Superior temporal gyrus (tissue), 1 donor: ENCODE results near the gene CPHXL2.

Source experiments
- DNase-seq: peaks from one replicate; pipeline ENCODE4 v3.0.0-alpha.2; 2016; ENCODE audit errors: extremely low spot score

CPHXL2 gene

DNA sequence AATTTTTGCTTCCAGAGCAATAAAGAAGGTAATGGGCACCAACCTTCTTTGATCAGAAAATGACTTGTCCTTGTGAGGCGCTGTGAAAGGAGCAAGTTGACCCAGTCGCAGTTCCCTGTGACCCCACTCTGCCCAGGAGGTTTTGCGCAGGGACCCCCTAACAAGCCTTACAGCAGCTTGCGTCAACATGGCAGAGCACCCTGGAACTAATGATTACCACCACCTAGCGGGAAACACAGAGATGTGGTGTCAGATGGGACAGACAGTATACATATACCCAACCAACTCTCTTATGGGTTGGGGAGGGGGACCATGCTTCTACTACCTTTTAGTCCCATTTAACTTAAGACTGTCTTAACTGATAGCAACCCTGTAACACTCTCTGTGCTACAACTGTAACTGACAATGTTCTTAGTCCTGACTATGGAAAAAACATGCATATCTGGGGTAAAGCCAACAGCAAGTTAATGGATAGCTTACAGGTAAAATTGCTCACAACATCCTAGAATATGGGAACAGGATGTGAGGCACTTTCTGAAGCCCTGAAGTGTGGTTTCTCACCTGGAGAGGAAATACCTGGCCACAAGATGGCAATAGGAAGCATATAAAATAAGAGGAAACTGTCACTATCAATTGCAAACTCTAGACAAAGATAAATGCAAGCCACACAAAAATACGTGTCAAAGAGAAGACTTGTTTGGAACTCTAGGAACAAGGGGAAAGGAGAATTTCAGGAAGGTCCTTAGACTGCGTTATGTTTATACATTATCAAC is 32.4 kb downstream of the CPHXL2 start:
- no peak for DNase-seq

DNA sequence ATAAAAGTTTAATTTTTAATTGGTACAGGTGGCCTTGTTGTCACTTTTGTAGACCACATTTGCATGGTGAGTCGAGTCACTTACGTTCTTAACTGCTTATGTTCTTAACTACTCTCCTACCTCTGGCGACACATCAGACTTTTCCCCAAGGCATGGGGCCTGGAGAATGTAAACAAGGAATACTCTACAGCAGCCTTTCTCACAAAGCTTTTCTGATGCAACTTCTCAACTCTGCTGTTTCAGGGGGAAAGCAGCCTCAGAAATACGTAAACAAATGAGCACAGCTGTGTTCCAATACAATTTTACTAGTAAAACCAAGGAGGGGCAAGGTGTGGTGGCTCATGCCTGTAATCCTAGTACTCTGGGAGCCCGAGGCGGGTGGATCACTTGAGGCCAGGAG is 36.2 kb downstream of the CPHXL2 start:
- no peak for DNase-seq

DNA sequence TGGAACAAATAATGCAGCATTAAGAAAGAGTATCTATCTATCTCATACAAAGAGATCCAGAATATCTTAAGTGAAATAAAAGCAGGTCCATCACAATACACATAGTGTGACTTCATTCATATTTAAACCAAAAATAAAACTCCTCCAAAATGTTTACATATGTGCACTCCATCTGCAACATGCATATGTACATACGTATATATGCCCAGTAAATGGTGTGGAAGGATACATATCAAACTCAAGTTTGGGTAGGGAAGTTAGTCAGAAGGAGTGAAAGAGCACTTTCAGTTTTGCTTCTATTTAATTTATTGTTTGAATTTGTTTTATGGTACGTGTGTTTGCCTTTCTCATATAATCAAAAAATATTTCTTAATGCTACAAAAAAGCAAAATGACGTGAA is 41.8 kb downstream of the CPHXL2 start:
- no peak for DNase-seq

GRCh38 chr16:75632857-75633256 is 44.0 kb downstream of the CPHXL2 start:
- DNase-seq: no peak

DNA sequence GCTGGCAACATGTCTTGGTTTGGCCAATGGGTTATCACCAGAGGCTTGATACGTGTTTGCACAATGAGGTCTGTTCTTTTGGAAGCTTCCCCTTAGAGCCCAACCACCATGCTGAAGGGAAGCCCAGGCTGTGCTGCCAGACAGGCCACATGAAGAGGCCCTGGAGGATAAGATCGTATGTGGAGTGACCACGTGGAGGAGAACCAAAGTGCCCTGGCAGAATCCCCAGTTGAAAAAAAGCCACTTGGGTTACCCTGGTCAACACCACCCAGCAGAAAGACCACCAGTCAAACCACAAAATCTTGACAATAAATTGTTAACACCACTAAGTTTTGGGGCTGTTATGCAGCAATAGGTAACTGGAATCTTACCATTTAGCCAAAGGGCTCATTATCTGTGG is 46.8 kb downstream of the CPHXL2 start:
- DNase-seq: no peak

DNA sequence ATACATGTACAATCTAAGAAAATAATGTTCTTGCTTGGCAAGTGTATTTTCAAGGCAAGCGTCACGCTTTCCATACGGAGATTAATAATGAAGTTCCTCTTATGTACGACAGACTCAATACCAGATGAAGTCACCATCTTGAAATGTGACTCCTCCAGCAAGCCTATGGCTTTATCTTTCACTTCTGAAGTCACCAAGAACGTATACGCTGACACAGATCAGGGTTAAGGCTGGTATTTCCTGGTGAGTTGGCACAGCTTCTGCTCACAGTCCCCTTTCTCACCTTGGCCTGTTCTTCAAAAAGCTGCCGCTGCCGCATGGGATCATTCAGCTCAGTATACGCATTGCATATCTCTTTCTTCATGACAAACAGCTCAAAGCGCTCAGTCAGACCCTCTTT is 47.7 kb downstream of the CPHXL2 start:
- no peak for DNase-seq

GRCh38 chr16:75628351-75628750 is 48.5 kb downstream of the CPHXL2 start:
- DNase-seq: no peak

DNA sequence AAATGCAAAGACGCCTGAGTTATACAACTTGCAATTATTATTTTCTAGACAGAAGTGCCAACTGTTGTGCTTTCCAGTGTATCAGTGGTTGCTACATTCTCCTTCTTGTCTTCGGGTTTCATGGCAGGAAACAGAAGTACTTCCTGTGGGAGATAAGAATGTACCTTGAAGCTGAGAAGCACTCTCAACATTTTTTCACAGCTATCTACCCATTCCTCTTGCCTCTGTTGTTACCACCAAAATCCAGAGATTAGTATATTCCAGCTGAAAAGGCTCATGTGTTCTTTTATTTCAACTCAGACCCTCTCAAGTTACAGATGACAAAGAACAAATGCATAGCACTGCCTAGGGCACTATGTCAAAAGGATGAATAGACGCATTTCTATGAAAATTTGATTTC is 49.0 kb downstream of the CPHXL2 start:
- DNase-seq: no peak

GRCh38 chr16:75626806-75627205 is 50.0 kb downstream of the CPHXL2 start:
- DNase-seq: no peak

DNA sequence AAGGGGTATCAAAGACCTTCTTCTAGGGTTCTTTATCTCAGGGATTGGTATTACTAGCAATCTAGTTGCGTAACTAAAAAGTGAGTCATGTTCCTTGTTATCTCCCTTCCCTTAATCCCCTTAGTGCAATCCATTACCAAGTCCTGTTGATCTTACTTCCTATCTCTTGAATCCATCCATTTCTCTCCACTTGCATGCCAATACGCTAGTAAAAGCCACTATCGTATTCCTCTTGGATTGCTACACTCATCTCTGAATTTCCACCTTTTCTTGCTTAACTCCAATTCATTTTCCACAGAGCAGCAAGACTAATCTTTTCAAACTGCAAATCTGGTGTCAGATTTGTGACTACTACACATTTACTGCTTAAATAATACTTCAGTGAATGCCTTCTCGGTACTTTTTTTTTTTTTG is 51.9 kb downstream of the CPHXL2 start:
- no peak for DNase-seq

GRCh38 chr16:75622761-75623605 is 53.8 kb downstream of the CPHXL2 start, which contains the start of gene ADAT1:
Gene ADAT1 (minus strand): TSS chr16:75623281. CDS start chr16:75620799, 2,482 bp downstream.
- DNase-seq: peak; percentile 99

GRCh38 chr16:75621170-75621477 is 55.7 kb downstream of the CPHXL2 start:
- peak; percentile 74 for DNase-seq

DNA sequence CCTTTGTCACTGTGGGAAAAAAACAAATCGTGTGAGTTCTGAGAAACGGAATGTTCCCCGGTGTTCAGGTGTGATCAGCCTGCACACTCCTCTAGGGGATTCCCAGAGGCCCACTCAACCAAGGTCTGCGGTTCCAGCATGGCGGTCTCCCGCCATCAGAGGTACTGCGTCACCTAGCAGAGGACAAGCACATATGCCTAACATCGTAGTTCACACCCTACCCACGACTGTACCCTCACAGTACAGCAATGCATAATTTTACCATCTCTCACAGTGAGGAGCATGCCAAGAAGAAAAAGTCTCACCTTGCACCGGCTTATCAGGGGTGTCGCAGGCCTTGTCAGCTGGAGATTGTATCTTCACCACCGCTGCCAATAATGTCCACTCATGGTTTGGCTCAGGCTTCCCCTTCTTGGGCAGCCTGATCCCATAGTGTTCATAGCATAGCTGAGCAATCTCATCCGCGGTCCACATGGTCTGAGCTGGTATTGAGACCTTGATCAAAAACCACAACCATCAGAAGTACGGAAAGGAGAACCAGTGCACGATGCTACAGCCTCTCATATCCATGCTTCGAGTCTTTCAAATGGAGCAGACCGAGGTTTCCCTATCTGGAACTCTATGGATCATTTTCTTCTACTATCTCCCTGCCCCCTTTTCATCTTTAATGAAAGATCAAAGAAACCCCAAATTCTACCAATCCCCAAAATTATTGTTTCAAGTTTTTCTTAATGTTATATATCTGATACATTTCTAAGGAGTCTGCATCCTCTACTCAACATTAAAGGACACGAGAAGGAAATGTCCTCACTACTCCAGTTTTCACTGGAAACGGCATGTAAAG is 56.3 kb downstream of the CPHXL2 start:
- DNase-seq: no peak

- DNase-seq: no peak
Measured at GRCh38 chr16:75618780-75619179, 58.0 kb downstream of the CPHXL2 start.

DNA sequence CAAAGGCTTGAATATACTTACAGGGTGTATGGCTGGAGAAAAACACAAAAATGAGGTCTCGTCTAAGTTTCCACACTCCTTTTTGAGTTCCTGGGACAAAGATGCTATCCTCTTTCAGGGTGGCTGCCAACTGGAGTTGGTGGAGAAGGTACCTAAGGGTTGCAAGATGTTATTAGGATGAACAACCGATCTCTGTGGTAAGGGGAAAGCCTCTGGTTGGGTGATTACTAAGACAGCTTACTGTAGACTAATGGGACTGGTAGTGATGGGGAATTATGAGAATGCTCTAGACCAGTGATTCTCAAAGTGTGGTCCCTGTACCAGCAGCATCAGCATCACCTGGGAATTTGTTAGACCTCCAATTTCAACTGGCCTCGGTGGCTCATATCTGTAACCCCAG is 59.7 kb downstream of the CPHXL2 start:
- no peak for DNase-seq

DNA sequence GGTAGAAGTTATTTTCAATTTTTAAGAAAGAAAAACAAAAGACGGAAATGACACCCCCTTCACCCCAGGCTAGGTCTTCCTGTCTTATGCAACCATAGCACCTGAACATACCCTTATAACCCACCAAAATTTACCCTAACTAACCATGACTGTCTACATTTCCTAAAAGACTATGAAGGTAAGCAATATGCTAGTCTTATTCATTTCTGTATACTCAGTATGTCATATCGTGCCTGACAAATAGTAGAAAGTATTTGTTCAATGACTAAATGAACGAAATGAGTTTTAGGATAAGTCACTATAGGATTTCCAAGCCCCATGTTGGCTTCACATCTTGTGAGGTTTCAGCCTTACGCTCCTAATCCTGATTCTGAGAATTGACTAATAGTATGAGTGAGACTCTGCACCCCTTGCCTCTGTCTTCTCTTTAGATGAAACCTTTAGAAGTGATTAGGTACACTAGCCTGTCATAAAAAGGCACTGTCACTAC is 60.2 kb downstream of the CPHXL2 start:
- no peak for DNase-seq

DNA sequence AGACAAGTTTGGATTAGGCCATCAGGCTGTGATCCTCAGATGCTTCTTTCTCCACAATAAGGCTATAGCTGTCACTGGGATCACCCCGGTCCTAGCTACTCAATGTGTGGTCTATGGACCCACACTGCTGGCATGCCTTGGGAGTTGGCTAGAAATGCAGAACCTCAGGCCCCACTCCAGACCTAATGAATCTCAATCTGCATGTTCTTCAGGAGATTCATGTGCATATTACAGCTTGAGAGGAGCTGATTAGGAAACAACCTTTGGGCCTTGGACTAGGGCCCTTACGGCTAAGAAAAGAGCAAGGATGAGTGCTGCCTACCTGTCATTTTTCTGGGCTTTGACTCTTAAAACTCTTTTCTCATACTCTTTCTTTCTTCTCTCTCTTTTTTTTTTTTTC is 61.2 kb downstream of the CPHXL2 start:
- no peak for DNase-seq

DNA sequence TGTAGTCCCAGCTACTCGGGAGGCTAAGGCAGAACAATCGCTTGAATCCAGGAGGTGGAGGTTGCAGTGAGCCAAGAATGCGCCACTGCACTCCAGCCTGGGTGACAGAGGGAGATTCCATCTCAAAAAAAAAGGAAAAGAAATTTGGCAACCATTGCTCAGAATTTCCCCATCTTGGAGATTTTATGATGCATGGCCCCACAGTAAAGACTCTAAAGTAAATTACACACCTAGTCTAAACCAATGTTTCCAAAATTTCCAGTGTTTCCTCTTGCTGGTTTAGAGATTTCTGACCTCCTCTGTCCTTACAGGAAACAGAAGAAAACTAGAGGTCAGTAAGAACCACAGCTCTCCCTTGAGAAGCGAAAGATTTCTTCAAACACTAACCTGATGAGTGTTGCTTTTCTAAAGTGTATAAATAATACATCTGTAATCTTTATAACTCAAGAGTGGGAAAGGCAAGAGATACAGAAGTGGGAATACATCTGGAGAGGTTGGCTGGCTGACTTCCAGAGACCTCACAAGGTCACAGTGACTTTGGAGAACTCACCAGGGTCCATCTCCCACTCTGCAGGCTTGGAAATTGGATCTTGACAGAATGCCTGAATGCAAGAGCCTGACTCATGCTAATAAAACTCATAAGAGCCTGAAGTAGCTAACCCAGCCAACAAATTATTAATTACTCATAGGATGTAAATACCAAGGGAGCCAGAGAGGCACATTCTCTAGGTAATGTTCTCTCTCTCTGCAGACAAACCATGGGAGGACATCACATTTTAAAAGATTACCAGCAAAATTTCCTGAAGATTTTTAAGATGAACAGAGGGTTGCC is 62.5 kb downstream of the CPHXL2 start:
- DNase-seq: no peak
